ENCODE results near the gene FOXP2. TPM values are rescaled to one million over a fixed set of nuclear protein-coding genes. Genes with fewer than 3 reads are reported as not detected.

Gene FOXP2
- polyA plus RNA-seq, 2 of the 4 experiments (the other 2 are of a cell fraction): 0.05 TPM; not detected in 1

DNA sequence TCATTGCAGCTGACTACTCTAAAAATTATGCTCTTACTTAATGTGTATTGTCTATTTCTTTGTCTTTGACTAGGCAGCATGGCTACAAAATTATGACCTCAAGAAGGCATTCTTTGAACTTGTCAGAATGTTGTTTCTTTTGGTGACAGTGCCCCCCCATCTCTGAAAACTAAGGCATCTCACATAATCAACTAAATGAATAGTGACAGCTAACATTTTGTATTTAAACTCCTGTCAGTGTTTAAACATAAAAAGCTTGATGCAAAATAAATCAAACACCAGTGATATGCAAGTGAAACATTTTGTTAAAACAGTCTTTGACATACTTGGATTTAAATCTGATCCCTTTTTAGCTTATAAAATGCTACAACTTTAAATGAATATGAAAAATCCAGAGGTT is 233.5 kb downstream of the FOXP2 start:
- POLR2A ChIA-PET: no interaction called here
- Histone ChIP-seq H3K4me2 (no peak overlapping the region), H3K4me1 (no peaks in the 10 kb centered on the region), H3K9me3 (no peaks in the 10 kb centered on the region), H3K27ac (no peak overlapping the region), H3K4me3 (no peak overlapping the region)
- no peak for ATAC-seq
- TF ChIP-seq, protein P1, sequence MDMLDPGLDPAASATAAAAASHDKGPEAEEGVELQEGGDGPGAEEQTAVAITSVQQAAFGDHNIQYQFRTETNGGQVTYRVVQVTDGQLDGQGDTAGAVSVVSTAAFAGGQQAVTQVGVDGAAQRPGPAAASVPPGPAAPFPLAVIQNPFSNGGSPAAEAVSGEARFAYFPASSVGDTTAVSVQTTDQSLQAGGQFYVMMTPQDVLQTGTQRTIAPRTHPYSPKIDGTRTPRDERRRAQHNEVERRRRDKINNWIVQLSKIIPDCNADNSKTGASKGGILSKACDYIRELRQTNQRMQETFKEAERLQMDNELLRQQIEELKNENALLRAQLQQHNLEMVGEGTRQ (IDR thresholded peaks at IDR 0.05): no peak
- TF ChIP-seq FOSL2 (IDR thresholded peaks at IDR 0.05) (no peak), FOSL2 (CRISPR knock-in tag; IDR thresholded peaks at IDR 0.05) (no peak), RNF2 (IDR thresholded peaks at IDR 0.05; ENCODE audit: borderline replicate concordance, low read depth) (no peak), HOXB5 (CRISPR knock-in tag; IDR thresholded peaks at IDR 0.05) (no peak), NPAS2 (CRISPR knock-in tag; IDR thresholded peaks at IDR 0.05; ENCODE audit: borderline replicate concordance) (no peak), MAFK (IDR thresholded peaks at IDR 0.05; ENCODE audit: partially characterized antibody) (no peak), SMC3 (IDR thresholded peaks at IDR 0.05) (no peak), EHF (CRISPR knock-in tag; IDR thresholded peaks at IDR 0.05) (no peak), EP300 (IDR thresholded peaks at IDR 0.05) (no peak), SREBF2 (IDR thresholded peaks at IDR 0.05) (no peak), CBX8 (IDR thresholded peaks at IDR 0.05) (no peak), GATA3 (IDR thresholded peaks at IDR 0.05; ENCODE audit: borderline replicate concordance) (no peak), MYC (IDR thresholded peaks at IDR 0.05; ENCODE audit: borderline replicate concordance, low read length) (no peak)
- TF ChIP-seq, protein P2, sequence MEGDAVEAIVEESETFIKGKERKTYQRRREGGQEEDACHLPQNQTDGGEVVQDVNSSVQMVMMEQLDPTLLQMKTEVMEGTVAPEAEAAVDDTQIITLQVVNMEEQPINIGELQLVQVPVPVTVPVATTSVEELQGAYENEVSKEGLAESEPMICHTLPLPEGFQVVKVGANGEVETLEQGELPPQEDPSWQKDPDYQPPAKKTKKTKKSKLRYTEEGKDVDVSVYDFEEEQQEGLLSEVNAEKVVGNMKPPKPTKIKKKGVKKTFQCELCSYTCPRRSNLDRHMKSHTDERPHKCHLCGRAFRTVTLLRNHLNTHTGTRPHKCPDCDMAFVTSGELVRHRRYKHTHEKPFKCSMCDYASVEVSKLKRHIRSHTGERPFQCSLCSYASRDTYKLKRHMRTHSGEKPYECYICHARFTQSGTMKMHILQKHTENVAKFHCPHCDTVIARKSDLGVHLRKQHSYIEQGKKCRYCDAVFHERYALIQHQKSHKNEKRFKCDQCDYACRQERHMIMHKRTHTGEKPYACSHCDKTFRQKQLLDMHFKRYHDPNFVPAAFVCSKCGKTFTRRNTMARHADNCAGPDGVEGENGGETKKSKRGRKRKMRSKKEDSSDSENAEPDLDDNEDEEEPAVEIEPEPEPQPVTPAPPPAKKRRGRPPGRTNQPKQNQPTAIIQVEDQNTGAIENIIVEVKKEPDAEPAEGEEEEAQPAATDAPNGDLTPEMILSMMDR (IDR thresholded peaks at IDR 0.05): no peak
- TF ChIP-seq, protein P3, sequence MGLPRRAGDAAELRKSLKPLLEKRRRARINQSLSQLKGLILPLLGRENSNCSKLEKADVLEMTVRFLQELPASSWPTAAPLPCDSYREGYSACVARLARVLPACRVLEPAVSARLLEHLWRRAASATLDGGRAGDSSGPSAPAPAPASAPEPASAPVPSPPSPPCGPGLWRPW (IDR thresholded peaks at IDR 0.05): no peak
- TF ChIP-seq, protein P4, sequence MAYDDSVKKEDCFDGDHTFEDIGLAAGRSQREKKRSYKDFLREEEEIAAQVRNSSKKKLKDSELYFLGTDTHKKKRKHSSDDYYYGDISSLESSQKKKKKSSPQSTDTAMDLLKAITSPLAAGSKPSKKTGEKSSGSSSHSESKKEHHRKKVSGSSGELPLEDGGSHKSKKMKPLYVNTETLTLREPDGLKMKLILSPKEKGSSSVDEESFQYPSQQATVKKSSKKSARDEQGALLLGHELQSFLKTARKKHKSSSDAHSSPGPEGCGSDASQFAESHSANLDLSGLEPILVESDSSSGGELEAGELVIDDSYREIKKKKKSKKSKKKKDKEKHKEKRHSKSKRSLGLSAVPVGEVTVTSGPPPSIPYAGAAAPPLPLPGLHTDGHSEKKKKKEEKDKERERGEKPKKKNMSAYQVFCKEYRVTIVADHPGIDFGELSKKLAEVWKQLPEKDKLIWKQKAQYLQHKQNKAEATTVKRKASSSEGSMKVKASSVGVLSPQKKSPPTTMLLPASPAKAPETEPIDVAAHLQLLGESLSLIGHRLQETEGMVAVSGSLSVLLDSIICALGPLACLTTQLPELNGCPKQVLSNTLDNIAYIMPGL (CRISPR knock-in tag; IDR thresholded peaks at IDR 0.05; ENCODE audit: borderline replicate concordance): no peak
- CTCF ChIA-PET: no interaction called here
- FAIRE-seq: no peak
- DNase-seq (ENCODE audit: low read depth in 1 of 2, low spot score in 1 of 2): no peak

DNA sequence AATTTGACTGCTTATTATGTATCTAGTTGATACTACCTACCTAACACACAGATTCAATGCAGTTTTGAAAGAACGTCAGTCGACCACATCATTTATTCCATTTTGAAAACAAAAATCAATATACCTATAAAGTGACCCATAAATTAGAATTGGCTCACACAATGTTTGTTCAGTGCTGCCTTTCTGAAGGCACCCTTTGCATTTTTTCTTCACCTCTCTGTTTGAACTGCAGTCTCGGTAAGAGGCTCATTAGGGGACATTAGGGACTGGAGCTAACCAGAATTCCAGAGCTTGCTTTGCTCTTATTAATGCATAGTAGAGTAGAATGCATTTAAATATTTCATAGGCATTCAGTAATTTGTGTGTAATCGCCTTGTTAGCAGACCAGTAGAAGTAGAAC is 234.1 kb downstream of the FOXP2 start:
- FAIRE-seq (no peak), ATAC-seq (no peak), DNase-seq (ENCODE audit: low read depth in 1 of 2, low spot score in 1 of 2) (no peak)
- Histone ChIP-seq H3K4me3 (no peak overlapping the region), H3K9me3 (no peaks in the 10 kb centered on the region), H3K4me1 (no peaks in the 10 kb centered on the region), H3K4me2 (no peak overlapping the region), H3K27ac (no peak overlapping the region)
- TF ChIP-seq ZSCAN20 (CRISPR knock-in tag; IDR thresholded peaks at IDR 0.05) (no peak), NFE2L2 (conservative IDR thresholded peaks at IDR 0.05; ENCODE audit: low read length) (no peak), SMC3 (IDR thresholded peaks at IDR 0.05) (no peak), KDM5A (IDR thresholded peaks at IDR 0.05) (no peak), RCOR1 (IDR thresholded peaks at IDR 0.05; ENCODE audit: low read depth, low read length) (no peak)
- TF ChIP-seq, protein P5, sequence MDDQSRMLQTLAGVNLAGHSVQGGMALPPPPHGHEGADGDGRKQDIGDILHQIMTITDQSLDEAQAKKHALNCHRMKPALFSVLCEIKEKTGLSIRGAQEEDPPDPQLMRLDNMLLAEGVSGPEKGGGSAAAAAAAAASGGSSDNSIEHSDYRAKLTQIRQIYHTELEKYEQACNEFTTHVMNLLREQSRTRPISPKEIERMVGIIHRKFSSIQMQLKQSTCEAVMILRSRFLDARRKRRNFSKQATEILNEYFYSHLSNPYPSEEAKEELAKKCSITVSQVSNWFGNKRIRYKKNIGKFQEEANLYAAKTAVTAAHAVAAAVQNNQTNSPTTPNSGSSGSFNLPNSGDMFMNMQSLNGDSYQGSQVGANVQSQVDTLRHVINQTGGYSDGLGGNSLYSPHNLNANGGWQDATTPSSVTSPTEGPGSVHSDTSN (IDR thresholded peaks at IDR 0.05): no peak
- ChIA-PET CTCF (no interaction called here), POLR2A (no interaction called here)
- 53% methylated on average over 4 of the region's 4 CpGs for WGBS (ENCODE audit: missing lambda C conversion rate)
